Activated gamma-delta T cell treated with anti-CD3 and anti-CD28 coated beads, Interleukin-2, amount 50 U/mL, for 16 hours (primary cell): ENCODE measurements around the gene ARHGEF3.

Source experiments
- DNase-seq: peaks from one replicate; pipeline ENCODE4 v3.0.0-alpha.2; 2020; ENCODE audit warnings: low read depth

Gene ARHGEF3

GRCh38 chr3:56680054-56680580 is 121.6 kb downstream of the ARHGEF3 start:
- DNase-seq: no peak
